HepG2 (cell line): ENCODE measurements around the gene CHST13. TPM values are rescaled to one million over a fixed set of nuclear protein-coding genes. Genes with fewer than 3 reads are reported as not detected.

Source experiments
- ATAC-seq: fragments of 200-7000 bp; cut with Tn5 transposase; 3 replicates; pipeline ENCODE4 v1.9.1; 2020; ENCODE audit warnings: mild to moderate bottlenecking, moderate library complexity
- BruUV-seq: library from RNA; stranded (reverse); fragments of 400-500 nt; replicated peaks from 2 replicates; lab custom pipeline; 2021; lab: Mats Ljungman, UMichigan
- CTCF ChIA-PET: fragments of 300-600 bp; formaldehyde crosslinking; extraction: SDS; loops from one replicate; lab custom pipeline; 2021; ENCODE audit warnings: low total read pairs, inconsistent platforms, low intra/inter-chr PET ratio; lab: Yijun Ruan, JAX
- POLR2A ChIA-PET: fragments of 350-600 bp; sonication (Branson Sonifier 250); formaldehyde crosslinking; loops from one replicate; lab custom pipeline; 2020; ENCODE audit warnings: antibody characterized with exemption, inconsistent platforms; lab: Yijun Ruan, JAX
- DNase-seq: peaks from one replicate; pipeline ENCODE4 v3.0.0-alpha.2; 2015; ENCODE audit warnings: low spot score
- FAIRE-seq: peaks from 3 replicates; lab custom pipeline; 2011; peaks lifted over from hg19 to GRCh38; lab: Jason Lieb, UNC
- H2AFZ ChIP-seq: one replicate; pipeline ENCODE4 v1.6.1; 2011; ENCODE audit warnings: low read length, inconsistent platforms
- H3K27ac ChIP-seq: fragments of 300-600 bp; 3 replicates; pipeline ENCODE4 v1.8.0; 2011; ENCODE audit warnings: mixed run types, mild to moderate bottlenecking, mixed read lengths, low read length, inconsistent platforms; ENCODE audit not compliant: insufficient read depth; ENCODE audit errors: extremely low read length
- H3K27me3 ChIP-seq, 2 experiments: fragments of 200-600 bp in 1 of 2; 2 replicates in 1 of 2; 3 replicates in 1 of 2; pipeline versions ENCODE4 v1.6.0 to v1.8.0; 2011; ENCODE audit warnings: low read length in 2 of 2, mild to moderate bottlenecking in 2 of 2, moderate library complexity in 2 of 2, inconsistent platforms in 1 of 2; ENCODE audit not compliant: insufficient read depth in 2 of 2, control insufficient read depth in 1 of 2
- H3K36me3 ChIP-seq, 2 experiments: fragments of 200-600 bp in 1 of 2; replicated peaks in 1 of 2; 2 replicates in 1 of 2; 3 replicates in 1 of 2; pipeline versions ENCODE4 v1.5.1 to v1.8.0; 2011; ENCODE audit warnings: low read length in 2 of 2, inconsistent platforms in 1 of 2; ENCODE audit not compliant: insufficient read depth in 2 of 2, control insufficient read depth in 1 of 2
- H3K4me1 ChIP-seq: 2 replicates; pipeline ENCODE4 v1.5.1; 2012; ENCODE audit warnings: low read length, inconsistent platforms; ENCODE audit not compliant: insufficient read depth
- H3K4me2 ChIP-seq: 2 replicates; pipeline ENCODE4 v1.6.0; 2011; ENCODE audit warnings: low read depth, low read length, inconsistent platforms
- H3K4me3 ChIP-seq, 3 experiments: fragments of 200-600 bp in 1 of 3; sonication (generic), shearing (Covaris generic) in 1 of 3; replicated peaks in 1 of 3; 2 replicates each; pipeline ENCODE4 v1.5.1; 2011 to 2016; ENCODE audit warnings: low read length in 3 of 3, inconsistent platforms in 2 of 3, low read depth in 2 of 3, mild to moderate bottlenecking in 2 of 3, control low read depth in 1 of 3, mixed read lengths in 1 of 3; ENCODE audit not compliant: insufficient read depth in 1 of 3
- H3K79me2 ChIP-seq: one replicate; pipeline ENCODE4 v1.6.1; 2011; ENCODE audit warnings: low read length, inconsistent platforms; ENCODE audit not compliant: insufficient read depth
- H3K9ac ChIP-seq: 2 replicates; pipeline ENCODE4 v1.6.0; 2011; ENCODE audit warnings: mild to moderate bottlenecking, low read depth, low read length, inconsistent platforms; ENCODE audit not compliant: insufficient read depth
- H3K9me3 ChIP-seq: 2 replicates; pipeline ENCODE4 v1.5.1; 2012; ENCODE audit warnings: mild to moderate bottlenecking, low read length
- H4K20me1 ChIP-seq: 2 replicates; pipeline ENCODE4 v1.6.0; 2011; ENCODE audit warnings: inconsistent platforms, mild to moderate bottlenecking, low read length, moderate library complexity; ENCODE audit not compliant: insufficient read depth
- ATF6 ChIP-seq: sonication (generic); formaldehyde crosslinking; conservative IDR thresholded peaks from 2 replicates; pipeline ENCODE4 v1.4.0; 2020; ENCODE audit warnings: missing genetic modification reagents
- MXD1 ChIP-seq: sonication (generic); formaldehyde crosslinking; IDR thresholded peaks from 2 replicates; pipeline ENCODE4 v1.4.0; 2020; ENCODE audit warnings: mild to moderate bottlenecking, missing genetic modification reagents
- NONO ChIP-seq, 2 experiments: fragments of 450-650 bp in 1 of 2; sonication (generic) in 1 of 2; formaldehyde crosslinking in 1 of 2; IDR thresholded peaks in 1 of 2; conservative IDR thresholded peaks in 1 of 2; 2 replicates each; pipeline versions ENCODE4 v1.6.1 to v1.8.0; 2017 to 2022; ENCODE audit warnings: mild to moderate bottlenecking in 1 of 2, missing genetic modification reagents in 1 of 2, moderate library complexity in 1 of 2
- PRDM15 ChIP-seq: sonication (generic); formaldehyde crosslinking; IDR thresholded peaks from 2 replicates; pipeline ENCODE4 v1.4.0; 2020; ENCODE audit warnings: missing genetic modification reagents
- SOX6 ChIP-seq, 2 experiments: fragments of 450-650 bp in 1 of 2; sonication (generic) in 1 of 2; formaldehyde crosslinking in 1 of 2; IDR thresholded peaks; 2 replicates each; pipeline versions ENCODE4 v1.4.0 to v1.6.1; 2017 to 2020; ENCODE audit warnings: antibody characterized with exemption in 1 of 2, mild to moderate bottlenecking in 1 of 2, missing genetic modification reagents in 1 of 2
- SP4 ChIP-seq: sonication (generic); formaldehyde crosslinking; IDR thresholded peaks from 2 replicates; pipeline ENCODE4 v1.8.1; 2023; ENCODE audit warnings: mild to moderate bottlenecking, missing genetic modification reagents
- ZNF230 ChIP-seq: sonication (generic); formaldehyde crosslinking; IDR thresholded peaks from 2 replicates; pipeline ENCODE4 v1.4.0; 2020; ENCODE audit warnings: mild to moderate bottlenecking, missing genetic modification reagents
- ZNF264 ChIP-seq: sonication (generic); formaldehyde crosslinking; IDR thresholded peaks from 2 replicates; pipeline ENCODE4 v1.4.0; 2020; ENCODE audit warnings: missing genetic modification reagents
- ZNF580 ChIP-seq: IDR thresholded peaks from 2 replicates; pipeline ENCODE4 v1.6.1; 2016; ENCODE audit warnings: low read depth, borderline replicate concordance
- whole genome bisulfite sequencing: methylation state at CpG from one replicate; pipeline ENCODE4 v1.1.6; 2017; ENCODE audit warnings: low lambda C conversion rate; 5-methylcytosine and 5-hydroxymethylcytosine counted together
- in situ Hi-C: cut with HindIII; loops from 2 replicates; pipeline ENCODE4 v1.10.0; 2017; ENCODE audit warnings: low pct_unique_long_range_greater_than_20kb; ENCODE audit not compliant: extremely low pct_ligation_motif_present
- intact Hi-C: fragments of 100-400 bp; cut with micrococcal nuclease; formaldehyde crosslinking; loops from one replicate; pipeline ENCODE4 v1.10.0; 2022; ENCODE audit not compliant: unreplicated experiment
- polyA plus RNA-seq, 8 experiments: library from polyadenylated mRNA; depleted of rRNA in 3 of 8; stranded (reverse) in 7 of 8; unstranded in 1 of 8; fragments of >200 nt; fragmentation: Illumina TruSeq in 4 of 8; extraction: Trizol in 4 of 8; gene quantifications; 2 replicates each; pipeline versions ENCODE4 v1.2.1 to v1.2.3, GENCODE V29; 2011 to 2016; ENCODE audit warnings: low read depth in 4 of 8, missing spikeins in 1 of 8, mixed read lengths in 1 of 8; ENCODE audit not compliant: insufficient read depth in 1 of 8
- total RNA-seq, 5 experiments: library from RNA; depleted of rRNA; stranded (reverse); fragments of >200 nt; fragmentation: Illumina TruSeq; extraction: Trizol; gene quantifications; 2 replicates each; pipeline ENCODE4 v1.2.3, GENCODE V29; 2016; ENCODE audit warnings: low read depth in 1 of 5
- TF ChIP-seq, protein P1 (sequence below): sonication (generic); formaldehyde crosslinking; IDR thresholded peaks from 2 replicates; pipeline ENCODE4 v1.4.0; 2020; ENCODE audit warnings: missing genetic modification reagents

The CHST13 gene
- total and polyA plus RNA-seq, 2 of the 13 experiments (the other 11 are each of a cell fraction or from before 2014, with no cell fraction given): 32.0 to 43.1 TPM

DNA sequence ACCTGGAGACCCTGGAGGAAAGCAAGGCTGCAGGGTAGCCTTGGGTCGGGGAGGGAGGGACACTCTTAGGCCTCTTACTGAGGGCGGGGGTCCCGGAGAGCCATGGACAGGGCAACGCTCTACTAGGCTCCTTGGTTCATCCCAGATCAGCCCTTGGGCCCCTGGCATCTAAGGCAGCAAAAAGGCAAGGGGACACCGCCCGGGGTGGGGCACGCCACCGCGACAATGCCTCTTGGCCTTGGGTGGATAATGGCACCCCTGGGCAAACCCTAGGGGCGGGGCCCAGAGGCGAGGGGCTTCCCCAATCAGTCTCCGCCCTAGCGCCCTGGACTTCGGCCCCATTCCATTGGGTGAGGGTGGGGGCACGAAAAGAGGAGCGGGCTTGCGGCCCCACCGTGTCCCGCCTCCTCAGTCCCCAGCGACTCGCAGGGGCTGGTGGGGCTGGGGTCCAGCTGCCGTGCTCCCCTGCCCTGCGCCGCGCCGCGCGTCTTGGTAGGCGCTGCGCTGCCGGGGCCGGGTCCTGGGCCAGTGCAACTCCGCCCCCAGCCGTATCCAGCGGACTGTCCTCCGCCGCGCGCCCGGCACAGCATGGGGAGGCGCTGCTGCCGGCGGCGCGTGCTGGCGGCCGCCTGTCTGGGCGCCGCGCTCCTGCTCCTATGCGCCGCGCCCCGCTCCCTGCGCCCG, at the start of gene CHST13 (continued):
- TF ChIP-seq PRDM15 (CRISPR knock-in tag): peak; percentile 51; the same call in 1 of the 2 replicates

DNA sequence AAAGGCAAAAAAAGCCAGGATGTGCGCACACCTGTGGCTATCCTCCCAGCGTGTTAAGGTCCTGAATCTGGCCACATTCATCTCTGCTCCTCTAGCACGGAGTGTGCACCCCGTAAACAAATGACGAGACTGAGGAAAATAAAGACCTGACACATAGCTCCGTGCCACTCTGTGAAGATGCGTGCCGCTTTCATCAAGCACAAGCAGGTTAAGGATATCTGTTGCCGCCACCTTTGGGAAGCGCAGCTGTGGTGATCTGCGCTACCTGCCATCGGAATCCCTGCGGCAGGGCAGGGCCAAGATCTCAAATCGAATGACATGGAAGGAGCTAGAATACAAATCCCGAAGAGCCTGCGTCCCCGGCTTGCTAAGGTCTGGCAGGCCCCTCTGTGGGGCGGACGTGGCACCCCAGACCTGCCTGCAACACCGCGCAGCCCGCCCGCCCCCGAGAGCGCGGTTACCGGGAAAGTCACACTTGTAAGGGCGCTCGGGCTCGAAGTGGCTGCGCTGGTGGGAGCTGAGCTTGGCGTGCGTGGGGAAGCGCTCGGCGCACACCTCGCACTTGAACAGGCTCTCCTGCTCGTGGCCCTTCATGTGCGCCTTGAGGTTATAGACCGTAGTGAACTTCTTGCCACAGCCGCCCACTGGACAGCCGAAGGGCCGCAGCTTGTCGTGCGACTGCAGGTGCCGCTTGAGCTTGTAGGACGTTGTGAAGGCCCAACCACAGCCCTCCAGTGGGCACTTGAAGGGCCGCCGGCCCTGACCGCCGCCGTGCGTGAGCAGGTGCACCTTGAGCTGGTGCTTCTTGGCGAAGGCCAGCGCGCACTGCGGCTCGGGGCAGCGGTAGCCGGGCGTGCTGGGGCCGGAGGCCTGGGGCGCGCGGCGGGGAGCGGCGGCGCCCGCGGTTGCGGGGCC, 49.2 kb upstream of the CHST13 start:
- no peak for FAIRE-seq
- Histone ChIP-seq H3K27ac (peak overlapping the region; percentile 90), H4K20me1 (peaks cover 21% of the 10 kb centered on the region), H3K36me3 (peaks cover 6 to 17% of the 10 kb centered on the region in 2 experiments), H3K27me3 (no peaks in the 10 kb centered on the region; a peak in 1 of 5 replicates), H3K4me1 (peaks cover 63% of the 10 kb centered on the region), H3K4me2 (peak overlapping the region; percentile 87), H2AFZ (no peak overlapping the region), H3K9ac (peak overlapping the region; percentile 95), H3K4me3 (peak overlapping the region; percentile 68 to 95 (median 76)), H3K9me3 (no peaks in the 10 kb centered on the region), H3K79me2 (peaks cover 49% of the 10 kb centered on the region)
- ChIA-PET POLR2A (interaction anchor here (1.1 to 3.6 kb wide), 13 partner anchors 9 to 295 kb away, joined by 3 to 39 read pairs (median 9); partner anchors contain the start of genes ALDH1L1, CHST13 and KLF15), CTCF (no interaction called here)
- peak; percentile 26 for ATAC-seq
- 2% methylated on average over 26 of the region's 72 CpGs for WGBS
- DNase-seq: no peak
- in situ Hi-C loops (no loop called here), intact Hi-C loops (no loop called here)
- no TSS peak for BruUV-seq
- TF ChIP-seq MXD1 (CRISPR knock-in tag) (peak; percentile 68; the same call in 1 of the 2 replicates), SOX6 (IDR thresholded peaks at IDR 0.05) (no peak), SOX6 (CRISPR knock-in tag; IDR thresholded peaks at IDR 0.05) (0 out of 2 replicates have a peak, but pooled peaks have one; percentile 18), SP4 (0 out of 2 replicates have a peak, but pooled peaks have one; percentile 18), NONO (IDR thresholded peaks at IDR 0.05) (no peak), NONO (CRISPR knock-in tag; conservative IDR thresholded peaks at IDR 0.05) (0 out of 2 replicates have a peak, but pooled peaks have one; percentile 4), ZNF580 (CRISPR knock-in tag) (no peak), ZNF230 (no peak), ZNF264 (0 out of 2 replicates have a peak, but pooled peaks have one; percentile 24), ATF6 (no peak)
- TF ChIP-seq, protein P1, sequence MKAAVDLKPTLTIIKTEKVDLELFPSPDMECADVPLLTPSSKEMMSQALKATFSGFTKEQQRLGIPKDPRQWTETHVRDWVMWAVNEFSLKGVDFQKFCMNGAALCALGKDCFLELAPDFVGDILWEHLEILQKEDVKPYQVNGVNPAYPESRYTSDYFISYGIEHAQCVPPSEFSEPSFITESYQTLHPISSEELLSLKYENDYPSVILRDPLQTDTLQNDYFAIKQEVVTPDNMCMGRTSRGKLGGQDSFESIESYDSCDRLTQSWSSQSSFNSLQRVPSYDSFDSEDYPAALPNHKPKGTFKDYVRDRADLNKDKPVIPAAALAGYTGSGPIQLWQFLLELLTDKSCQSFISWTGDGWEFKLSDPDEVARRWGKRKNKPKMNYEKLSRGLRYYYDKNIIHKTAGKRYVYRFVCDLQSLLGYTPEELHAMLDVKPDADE: peak; percentile 51; the same call in 1 of the 2 replicates
